Activated CD4-positive, alpha-beta T cell treated with anti-CD3 and anti-CD28 coated beads for 36 hours (primary cell): Measurements from ENCODE around the gene CCNE1. TPM values are rescaled to one million over a fixed set of nuclear protein-coding genes. Genes with fewer than 3 reads are reported as not detected.
"Not testable (repeated sequence)": the region's sequence is repeated elsewhere in the genome, so short reads cannot be mapped to it uniquely, and the experiment has no call there.

Experiments used
- ATAC-seq: fragments of 200-7000 bp; cut with Tn5 transposase; one replicate; pipeline ENCODE4 v1.10.0; 2021; ENCODE audit warnings: mild to moderate bottlenecking, moderate library complexity
- CTCF ChIA-PET: fragments of 350-600 bp; sonication (Branson Sonifier 250); formaldehyde crosslinking; loops from one replicate; lab custom pipeline; 2021; ENCODE audit warnings: antibody characterized with exemption; lab: Charles Lee
- POLR2A ChIA-PET: fragments of 350-600 bp; sonication (Branson Sonifier 250); formaldehyde crosslinking; loops from one replicate; lab custom pipeline; 2021; ENCODE audit warnings: antibody characterized with exemption, inconsistent platforms; lab: Charles Lee
- DNase-seq: peaks from one replicate; pipeline ENCODE4 v3.0.0-alpha.2; 2020
- H3K27ac Mint-ChIP-seq: one replicate; pipeline ENCODE4 v1.8.0; 2021; ENCODE audit warnings: mixed read lengths
- H3K27me3 Mint-ChIP-seq: one replicate; pipeline ENCODE4 v1.8.0; 2021; ENCODE audit warnings: mixed read lengths
- H3K36me3 Mint-ChIP-seq: one replicate; pipeline ENCODE4 v1.8.0; 2021; ENCODE audit warnings: low read depth, mixed read lengths
- H3K4me1 Mint-ChIP-seq: one replicate; pipeline ENCODE4 v1.8.0; 2021; ENCODE audit warnings: mixed read lengths
- H3K4me3 Mint-ChIP-seq: one replicate; pipeline ENCODE4 v1.8.0; 2021; ENCODE audit warnings: mild to moderate bottlenecking, moderate library complexity, mixed read lengths
- H3K9me3 Mint-ChIP-seq: one replicate; pipeline ENCODE4 v1.8.0; 2021; ENCODE audit warnings: low read depth, mixed read lengths
- intact Hi-C, 2 experiments: fragments of 100-400 bp; cut with DNase I in 1 of 2; cut with micrococcal nuclease in 1 of 2; formaldehyde crosslinking; loops; one replicate each; pipeline versions ENCODE4 v1.14.2 to v1.15.1; 2022 to 2024; cut with DNase I, micrococcal nuclease
- total RNA-seq, 2 experiments: library from RNA; stranded (reverse); gene quantifications; one replicate each; pipeline ENCODE4 v1.2.3, GENCODE V29; 2021

CCNE1 gene
- total RNA-seq, 2 experiments from 2014 or later: 29.4 to 30.4 TPM

DNA sequence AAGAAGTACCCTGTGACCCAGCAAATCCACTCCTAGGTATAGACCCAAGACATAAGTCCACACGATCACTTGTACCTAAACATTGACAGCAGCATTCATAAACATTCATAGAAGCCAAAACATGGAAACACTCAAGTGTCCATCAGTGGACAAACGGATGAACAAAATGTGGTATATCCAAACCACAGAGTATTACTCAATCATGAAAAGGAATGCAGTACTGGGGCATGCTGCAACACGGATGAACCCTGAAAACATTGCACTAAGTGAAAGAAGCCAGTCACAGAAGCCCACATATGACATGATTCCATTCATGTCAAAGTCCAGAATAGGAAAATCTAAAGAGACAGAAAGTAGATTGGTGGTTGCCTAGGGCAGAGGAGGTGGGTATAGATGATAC, 22.8 kb upstream of the CCNE1 start:
- no peak for ATAC-seq
- DNase-seq: no peak
- Mint-ChIP-seq H3K27me3 (peaks cover 1% of the 10 kb centered on the region), H3K27ac (no peak overlapping the region), H3K4me1 (peaks cover 6% of the 10 kb centered on the region), H3K4me3 (no peak overlapping the region), H3K36me3 (no peaks in the 10 kb centered on the region), H3K9me3 (no peaks in the 10 kb centered on the region)
- POLR2A ChIA-PET: no interaction called here
- CTCF ChIA-PET: no interaction called here
- intact Hi-C loops: no loop called here

DNA sequence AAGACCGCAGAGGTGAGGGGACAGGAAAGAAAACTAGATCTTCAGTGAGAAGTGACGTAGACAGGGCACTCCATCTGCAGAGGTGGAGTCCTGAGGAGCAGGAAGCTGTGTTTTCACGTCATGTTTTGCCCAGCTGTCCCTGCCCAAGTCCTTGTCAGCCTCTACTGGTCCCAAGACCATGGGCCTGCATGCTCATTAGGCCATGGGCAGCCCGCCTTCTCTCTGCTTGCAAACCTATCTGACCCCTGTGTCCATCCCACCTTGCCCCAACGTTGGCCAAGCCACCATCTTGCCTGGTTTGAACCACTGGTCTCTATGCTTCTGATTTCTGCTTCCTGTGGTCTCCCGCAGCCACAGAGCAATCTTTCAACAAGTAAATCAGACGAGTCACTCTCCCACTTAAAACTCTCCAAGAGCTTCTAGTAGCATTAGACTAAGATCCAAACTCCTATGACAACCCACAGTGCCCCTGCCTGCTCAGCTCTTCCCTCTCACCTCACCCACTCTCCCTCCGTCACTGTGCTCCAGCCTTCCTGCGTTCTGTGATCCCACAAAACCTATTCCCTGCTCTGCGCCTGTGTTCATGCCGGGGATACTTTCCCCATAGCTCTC, 18.6 kb upstream of the CCNE1 start:
- peak; percentile 23 for ATAC-seq
- no peak overlapping the region for H3K4me3 Mint-ChIP-seq
- H3K27me3 Mint-ChIP-seq: peaks cover 1% of the 10 kb centered on the region
- intact Hi-C loops: no loop called here
- no peaks in the 10 kb centered on the region for H3K36me3 Mint-ChIP-seq
- H3K4me1 Mint-ChIP-seq: peaks cover 13% of the 10 kb centered on the region
- DNase-seq: peak; percentile 21
- no peak overlapping the region for H3K27ac Mint-ChIP-seq
- CTCF ChIA-PET: interaction anchor here (0.7 kb wide), 1 partner anchor 77 kb away, joined by 3 read pairs; no protein-coding TSS in a partner anchor
- POLR2A ChIA-PET: no interaction called here
- no peaks in the 10 kb centered on the region for H3K9me3 Mint-ChIP-seq

DNA sequence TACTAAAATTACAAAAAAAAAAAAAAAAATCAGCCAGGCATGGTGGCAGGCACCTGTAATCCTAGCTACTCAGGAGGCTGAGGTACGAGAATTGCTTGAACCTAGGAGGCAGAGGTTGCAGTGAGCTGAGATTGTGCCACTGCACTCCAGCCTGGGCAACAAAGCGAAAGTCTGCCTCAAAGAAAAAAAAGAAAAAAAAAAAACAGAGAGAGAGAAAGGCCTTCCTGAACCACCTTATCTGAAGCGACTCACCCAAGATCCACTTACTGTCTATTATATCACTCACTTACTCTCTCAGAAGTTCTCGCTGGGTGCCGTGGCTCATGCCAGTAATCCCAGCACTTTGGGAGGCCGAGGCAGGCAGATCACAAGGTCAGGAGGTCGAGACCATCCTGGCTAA, 17.3 kb upstream of the CCNE1 start:
- H3K27ac Mint-ChIP-seq, H3K9me3 Mint-ChIP-seq, POLR2A ChIA-PET, H3K27me3 Mint-ChIP-seq, ATAC-seq, H3K4me3 Mint-ChIP-seq, intact Hi-C loops, H3K36me3 Mint-ChIP-seq, DNase-seq: not testable (repeated sequence)
- CTCF ChIA-PET: interaction anchor here (0.7 to 0.8 kb wide), 2 partner anchors 74 to 79 kb away, joined by 3 read pairs; no protein-coding TSS in a partner anchor
- peaks cover 13% of the 10 kb centered on the region for H3K4me1 Mint-ChIP-seq

DNA sequence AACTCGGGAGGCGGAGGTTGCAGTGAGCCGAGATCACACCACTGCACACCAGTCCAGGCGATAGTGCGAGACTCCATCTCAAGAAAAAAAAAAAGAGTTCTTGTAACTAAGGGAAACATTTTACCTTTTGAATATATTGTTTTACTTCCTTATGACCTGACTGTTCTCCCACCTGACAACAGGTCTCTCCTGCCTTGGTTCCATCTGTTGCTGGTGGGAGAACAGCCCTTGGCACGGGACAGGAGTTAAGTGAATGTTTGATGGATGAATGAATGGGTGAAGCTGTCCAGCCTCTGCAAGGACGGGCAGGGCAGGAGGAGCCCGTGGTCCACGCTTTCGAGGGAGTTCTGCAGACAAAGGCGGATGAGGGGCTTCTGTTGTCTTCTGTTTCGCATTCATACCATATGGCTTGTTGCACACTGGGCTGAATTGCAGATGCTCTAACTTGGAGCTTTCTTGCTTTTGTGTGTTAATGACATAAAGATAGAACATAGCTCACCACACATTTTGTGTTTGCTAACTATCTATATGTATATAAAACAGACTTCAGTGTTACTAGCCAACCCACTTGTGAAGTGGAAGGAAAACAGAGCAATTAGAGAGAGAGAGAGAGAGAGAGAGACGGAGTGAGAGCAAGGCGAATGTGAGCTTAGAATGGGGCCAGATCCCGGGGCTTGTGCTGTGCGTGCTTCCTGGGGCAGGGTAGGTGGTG, 16.2 kb upstream of the CCNE1 start:
- DNase-seq (no peak), ATAC-seq (no peak)
- POLR2A ChIA-PET: no interaction called here
- peaks cover 13% of the 10 kb centered on the region for H3K4me1 Mint-ChIP-seq
- no peak overlapping the region for H3K4me3 Mint-ChIP-seq
- H3K36me3 Mint-ChIP-seq: no peaks in the 10 kb centered on the region
- no peak overlapping the region for H3K27ac Mint-ChIP-seq
- CTCF ChIA-PET: interaction anchor here (0.6 to 0.7 kb wide), 2 partner anchors 8 to 1123 kb away, joined by 3 read pairs; no protein-coding TSS in a partner anchor
- H3K9me3 Mint-ChIP-seq: no peaks in the 10 kb centered on the region
- peaks cover 1% of the 10 kb centered on the region for H3K27me3 Mint-ChIP-seq
- intact Hi-C loops: no loop called here

DNA sequence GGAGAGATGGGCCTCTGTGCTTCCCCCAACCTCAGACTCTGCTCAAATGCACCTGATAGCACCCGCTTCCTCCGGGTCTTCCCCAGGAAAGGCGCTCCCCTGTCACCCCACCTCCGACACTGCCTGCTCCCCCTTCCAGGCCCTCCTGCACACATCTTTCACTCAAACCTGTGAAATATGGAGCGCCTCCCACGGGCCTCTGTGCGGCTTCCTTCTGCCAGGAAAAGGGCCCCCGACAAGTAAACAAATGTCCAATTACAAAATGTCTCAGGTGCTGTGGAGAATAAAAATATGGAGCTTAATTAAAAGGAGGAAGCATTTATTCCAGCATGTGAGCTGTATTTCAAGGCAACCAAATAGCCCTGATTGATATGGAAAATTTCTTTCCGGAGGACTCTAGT, 15.6 kb upstream of the CCNE1 start:
- intact Hi-C loops: no loop called here
- no peak for ATAC-seq
- DNase-seq: no peak
- Mint-ChIP-seq H3K4me1 (peaks cover 13% of the 10 kb centered on the region), H3K27ac (no peak overlapping the region), H3K4me3 (no peak overlapping the region), H3K27me3 (peaks cover 1% of the 10 kb centered on the region), H3K9me3 (no peaks in the 10 kb centered on the region), H3K36me3 (no peaks in the 10 kb centered on the region)
- POLR2A ChIA-PET: no interaction called here
- CTCF ChIA-PET: no interaction called here

DNA sequence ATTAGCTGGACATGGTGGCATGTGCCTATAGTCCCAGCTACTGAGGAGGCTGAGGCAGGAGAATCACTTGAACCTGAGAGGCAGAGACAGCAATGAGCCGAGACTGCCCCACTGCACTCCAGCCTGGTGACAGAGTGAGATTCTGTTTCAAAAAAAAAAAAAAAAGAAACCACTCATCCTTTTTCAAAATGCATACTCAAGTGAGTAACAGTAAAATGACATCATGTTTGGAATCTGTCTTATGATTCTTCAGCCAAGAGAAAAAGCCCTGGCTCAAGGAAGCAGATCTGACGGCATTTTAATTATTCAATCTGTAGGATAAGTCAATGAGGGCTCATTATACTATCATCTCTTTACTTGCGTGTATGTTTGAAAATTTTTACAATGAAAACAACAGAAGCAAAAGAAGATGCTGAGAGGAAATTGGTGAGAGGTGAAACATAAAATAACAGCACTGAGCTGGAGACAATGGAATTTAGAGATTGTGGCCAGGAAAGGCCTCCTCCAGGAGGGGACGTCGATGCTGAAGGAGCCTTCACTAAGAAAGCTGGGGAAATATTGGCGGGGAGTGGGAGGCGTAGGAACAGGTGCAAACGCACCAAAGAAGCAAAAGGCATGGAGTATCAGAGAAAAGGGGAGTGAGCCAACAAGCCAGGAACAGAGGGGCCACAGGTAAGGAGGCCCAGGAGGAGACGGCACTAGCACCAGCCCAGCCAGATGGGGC, 12.9 kb upstream of the CCNE1 start:
- H3K4me1 Mint-ChIP-seq: peaks cover 7% of the 10 kb centered on the region
- intact Hi-C loops: no loop called here
- POLR2A ChIA-PET: no interaction called here

DNA sequence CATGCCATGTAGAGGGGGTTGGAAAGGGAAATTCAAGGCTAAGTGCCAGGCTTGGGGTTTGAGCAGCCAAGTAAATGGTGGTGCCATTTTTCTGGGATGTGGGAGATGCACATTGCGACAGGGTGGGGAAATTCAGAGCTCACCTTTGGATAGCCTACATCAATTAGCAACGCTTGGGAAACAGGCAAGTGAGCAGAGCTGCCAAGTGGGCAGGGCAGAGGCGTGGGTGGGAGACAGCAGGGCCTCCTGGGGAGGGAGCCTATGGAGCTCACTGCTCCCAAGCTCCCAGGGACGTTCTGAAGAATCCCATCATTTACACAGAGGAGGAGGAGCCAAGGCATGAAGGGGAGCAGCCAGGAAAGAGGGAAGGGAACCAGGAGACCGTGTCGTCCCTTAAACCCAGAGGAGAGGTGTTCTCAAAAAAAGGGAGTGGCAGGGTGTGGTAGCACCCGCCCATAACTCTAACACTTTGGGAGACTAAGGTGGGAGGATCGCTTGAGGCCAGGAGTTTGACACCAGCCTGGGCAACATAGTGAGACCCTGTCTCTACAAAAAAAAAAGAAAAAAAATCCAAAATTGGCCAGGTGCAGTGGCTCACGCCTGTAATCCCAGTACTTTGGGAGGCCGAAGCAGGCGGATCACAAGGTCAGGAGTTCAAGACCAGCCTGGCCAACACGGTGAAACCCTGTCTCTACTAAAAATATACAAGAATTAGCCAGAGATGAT, 11.5 kb upstream of the CCNE1 start:
- CTCF ChIA-PET: interaction anchor here (0.6 kb wide), 1 partner anchor 40 kb away, joined by 3 read pairs; no protein-coding TSS in a partner anchor
- H3K27me3 Mint-ChIP-seq: no peaks in the 10 kb centered on the region
- intact Hi-C loops: no loop called here

More for the DNA sequence above, 12.9 kb upstream of the CCNE1 start:
- CTCF ChIA-PET: interaction anchor here (0.6 kb wide), 1 partner anchor 16 kb away, joined by 3 read pairs; no protein-coding TSS in a partner anchor
- no peaks in the 10 kb centered on the region for H3K36me3 Mint-ChIP-seq
- ATAC-seq (no peak), DNase-seq (no peak)
- no peak overlapping the region for H3K4me3 Mint-ChIP-seq
- no peaks in the 10 kb centered on the region for H3K27me3 Mint-ChIP-seq
- no peaks in the 10 kb centered on the region for H3K9me3 Mint-ChIP-seq
- no peak overlapping the region for H3K27ac Mint-ChIP-seq

DNA sequence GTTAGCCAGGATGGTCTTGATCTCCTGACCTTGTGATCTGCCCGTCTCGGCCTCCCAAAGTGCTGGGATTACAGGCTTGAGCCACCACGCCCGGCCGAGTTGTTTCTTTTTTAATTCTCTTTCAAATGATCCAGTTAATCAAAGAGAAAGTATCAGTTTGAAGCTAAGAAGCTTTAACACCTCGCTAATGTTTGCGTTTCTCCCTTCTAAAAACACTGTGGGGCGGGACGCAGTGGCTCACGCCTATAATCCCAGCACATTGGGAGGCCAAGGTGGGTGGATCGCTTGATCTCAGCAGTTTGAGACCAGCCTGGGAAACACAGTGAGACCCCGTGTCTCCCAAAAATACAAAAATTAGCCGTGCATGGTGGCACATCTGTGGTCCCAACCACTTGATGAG, 7.8 kb upstream of the CCNE1 start:
- ATAC-seq, H3K27me3 Mint-ChIP-seq, H3K4me1 Mint-ChIP-seq, H3K4me3 Mint-ChIP-seq, intact Hi-C loops, H3K27ac Mint-ChIP-seq, H3K9me3 Mint-ChIP-seq, DNase-seq, POLR2A ChIA-PET, H3K36me3 Mint-ChIP-seq: not testable (repeated sequence)
- CTCF ChIA-PET: interaction anchor here (0.6 kb wide), 2 partner anchors 9 to 36 kb away, joined by 3 to 4 read pairs; no protein-coding TSS in a partner anchor

More for the DNA sequence above, 11.5 kb upstream of the CCNE1 start:
- Mint-ChIP-seq H3K4me1 (peaks cover 12% of the 10 kb centered on the region), H3K4me3 (no peak overlapping the region), H3K36me3 (no peaks in the 10 kb centered on the region), H3K27ac (no peak overlapping the region), H3K9me3 (no peaks in the 10 kb centered on the region)
- no peak for DNase-seq
- POLR2A ChIA-PET: no interaction called here
- ATAC-seq: no peak

DNA sequence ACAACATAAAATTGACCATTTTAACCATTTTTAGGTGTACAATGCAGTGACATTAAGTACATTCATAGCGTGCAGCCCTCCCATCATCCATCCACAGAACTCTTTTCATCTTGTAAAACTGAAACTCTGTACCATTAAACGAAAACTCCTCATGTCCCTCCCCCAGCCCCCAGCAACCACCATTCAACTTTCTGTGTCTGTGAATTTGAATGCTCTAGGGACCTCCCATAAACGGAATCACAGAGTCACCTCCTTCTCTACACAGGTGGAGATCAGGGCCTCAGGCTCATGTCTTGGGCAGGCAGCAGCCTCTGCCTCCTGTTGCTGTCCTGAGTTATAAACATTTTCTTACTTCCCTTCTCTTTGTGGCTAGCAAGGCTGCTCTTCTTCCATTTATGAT, 7.3 kb upstream of the CCNE1 start:
- H3K27ac Mint-ChIP-seq: no peak overlapping the region
- POLR2A ChIA-PET: no interaction called here
- no peaks in the 10 kb centered on the region for H3K36me3 Mint-ChIP-seq
- H3K9me3 Mint-ChIP-seq: peaks cover under 1% of the 10 kb centered on the region
- no peak overlapping the region for H3K4me3 Mint-ChIP-seq
- ATAC-seq: peak; percentile 94
- CTCF ChIA-PET: no interaction called here
- DNase-seq: peak; percentile 60
- H3K27me3 Mint-ChIP-seq: no peaks in the 10 kb centered on the region
- intact Hi-C loops: no loop called here
- peaks cover 5% of the 10 kb centered on the region for H3K4me1 Mint-ChIP-seq

DNA sequence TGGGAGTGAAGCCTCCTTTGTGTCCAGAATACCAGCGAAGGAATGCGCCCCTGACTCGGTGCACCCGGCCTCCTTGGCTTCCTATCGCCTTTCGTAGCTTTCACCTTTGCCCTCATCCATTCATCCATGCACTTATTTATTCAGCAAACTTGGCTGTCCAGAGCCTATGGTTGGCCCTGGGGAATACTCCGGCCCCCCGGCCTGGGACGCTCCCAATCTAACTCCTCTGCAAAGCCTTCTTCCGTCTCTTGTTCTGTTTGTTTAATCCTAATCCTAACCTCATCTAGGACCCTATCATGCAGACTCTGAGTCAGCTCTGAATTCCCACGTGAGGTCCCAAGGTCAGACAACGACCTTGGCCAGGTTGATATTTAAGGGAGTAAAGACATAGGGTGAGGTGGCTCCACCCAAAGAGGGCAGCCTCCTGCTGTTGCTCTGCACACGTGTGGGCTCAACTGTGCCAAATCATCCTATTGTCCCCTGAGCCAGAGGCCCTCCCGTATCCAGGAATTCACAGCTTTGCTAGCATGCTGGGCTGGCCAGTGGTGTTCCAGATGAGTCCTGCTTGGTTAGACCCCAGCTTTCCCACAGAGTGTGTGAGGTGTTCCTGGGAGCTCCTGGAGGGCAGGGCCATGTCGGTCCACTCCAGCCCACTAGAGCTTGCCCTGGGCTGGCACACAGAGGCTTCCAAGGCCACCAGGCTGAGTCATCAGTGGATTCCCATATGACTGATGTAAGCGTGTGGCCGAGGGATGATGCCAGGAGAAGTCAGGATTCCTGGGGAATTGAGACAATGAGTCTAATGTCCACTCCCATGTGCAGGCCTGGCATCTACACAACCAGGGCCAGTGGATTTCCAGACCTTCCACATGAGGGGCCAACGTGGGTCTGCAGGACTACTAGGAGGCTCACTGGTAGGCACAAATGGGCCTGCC, 6.5 kb upstream of the CCNE1 start:
- ATAC-seq (no peak), DNase-seq (no peak)
- H3K36me3 Mint-ChIP-seq: no peaks in the 10 kb centered on the region
- peaks cover 4% of the 10 kb centered on the region for H3K9me3 Mint-ChIP-seq
- H3K27ac Mint-ChIP-seq: no peak overlapping the region
- CTCF ChIA-PET: no interaction called here
- H3K4me1 Mint-ChIP-seq: peaks cover 5% of the 10 kb centered on the region
- no peak overlapping the region for H3K4me3 Mint-ChIP-seq
- no peaks in the 10 kb centered on the region for H3K27me3 Mint-ChIP-seq
- intact Hi-C loops: no loop called here
- POLR2A ChIA-PET: no interaction called here
